ENCODE measurements around the gene CDT1.

DNA sequence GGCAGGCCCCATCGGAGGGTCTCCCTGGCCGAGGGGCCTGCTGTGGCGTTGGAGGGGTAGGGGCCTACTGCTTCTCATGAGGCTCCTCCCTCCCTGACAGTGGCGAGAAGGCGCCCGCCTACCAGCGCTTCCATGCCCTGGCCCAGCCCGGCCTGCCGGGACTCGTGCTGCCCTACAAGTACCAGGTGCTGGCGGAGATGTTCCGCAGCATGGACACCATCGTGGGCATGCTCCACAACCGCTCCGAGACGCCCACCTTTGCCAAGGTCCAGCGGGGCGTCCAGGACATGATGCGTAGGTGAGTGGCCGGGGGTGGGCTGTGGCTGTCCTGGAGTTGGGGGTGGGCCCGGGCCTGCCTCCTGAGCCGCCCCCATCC, 1.7 kb downstream of the CDT1 start:
- TF ChIP-seq, protein P1, sequence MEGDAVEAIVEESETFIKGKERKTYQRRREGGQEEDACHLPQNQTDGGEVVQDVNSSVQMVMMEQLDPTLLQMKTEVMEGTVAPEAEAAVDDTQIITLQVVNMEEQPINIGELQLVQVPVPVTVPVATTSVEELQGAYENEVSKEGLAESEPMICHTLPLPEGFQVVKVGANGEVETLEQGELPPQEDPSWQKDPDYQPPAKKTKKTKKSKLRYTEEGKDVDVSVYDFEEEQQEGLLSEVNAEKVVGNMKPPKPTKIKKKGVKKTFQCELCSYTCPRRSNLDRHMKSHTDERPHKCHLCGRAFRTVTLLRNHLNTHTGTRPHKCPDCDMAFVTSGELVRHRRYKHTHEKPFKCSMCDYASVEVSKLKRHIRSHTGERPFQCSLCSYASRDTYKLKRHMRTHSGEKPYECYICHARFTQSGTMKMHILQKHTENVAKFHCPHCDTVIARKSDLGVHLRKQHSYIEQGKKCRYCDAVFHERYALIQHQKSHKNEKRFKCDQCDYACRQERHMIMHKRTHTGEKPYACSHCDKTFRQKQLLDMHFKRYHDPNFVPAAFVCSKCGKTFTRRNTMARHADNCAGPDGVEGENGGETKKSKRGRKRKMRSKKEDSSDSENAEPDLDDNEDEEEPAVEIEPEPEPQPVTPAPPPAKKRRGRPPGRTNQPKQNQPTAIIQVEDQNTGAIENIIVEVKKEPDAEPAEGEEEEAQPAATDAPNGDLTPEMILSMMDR (IDR thresholded peaks at IDR 0.05): no peak
- TF ChIP-seq MAX (CRISPR knock-in tag; IDR thresholded peaks at IDR 0.05) (no peak), ESRRA (CRISPR knock-in tag; IDR thresholded peaks at IDR 0.05; ENCODE audit: borderline replicate concordance) (no peak), ELF4 (CRISPR knock-in tag; IDR thresholded peaks at IDR 0.05; ENCODE audit: low read depth) (no peak), FOXP4 (CRISPR knock-in tag; IDR thresholded peaks at IDR 0.05) (no peak), GABPB1 (CRISPR knock-in tag; IDR thresholded peaks at IDR 0.05) (no peak), RORB (CRISPR knock-in tag; IDR thresholded peaks at IDR 0.05) (no peak), ZNF512 (CRISPR knock-in tag; IDR thresholded peaks at IDR 0.05; ENCODE audit: borderline replicate concordance) (no peak), JAZF1 (CRISPR knock-in tag; IDR thresholded peaks at IDR 0.05) (no peak), SP1 (CRISPR knock-in tag; conservative IDR thresholded peaks at IDR 0.05) (no peak), ZSCAN18 (CRISPR knock-in tag; IDR thresholded peaks at IDR 0.05) (no peak), USF2 (CRISPR knock-in tag; IDR thresholded peaks at IDR 0.05) (no peak), AFF4 (CRISPR knock-in tag; IDR thresholded peaks at IDR 0.05; ENCODE audit: borderline replicate concordance) (no peak)
- TF ChIP-seq, protein P2, sequence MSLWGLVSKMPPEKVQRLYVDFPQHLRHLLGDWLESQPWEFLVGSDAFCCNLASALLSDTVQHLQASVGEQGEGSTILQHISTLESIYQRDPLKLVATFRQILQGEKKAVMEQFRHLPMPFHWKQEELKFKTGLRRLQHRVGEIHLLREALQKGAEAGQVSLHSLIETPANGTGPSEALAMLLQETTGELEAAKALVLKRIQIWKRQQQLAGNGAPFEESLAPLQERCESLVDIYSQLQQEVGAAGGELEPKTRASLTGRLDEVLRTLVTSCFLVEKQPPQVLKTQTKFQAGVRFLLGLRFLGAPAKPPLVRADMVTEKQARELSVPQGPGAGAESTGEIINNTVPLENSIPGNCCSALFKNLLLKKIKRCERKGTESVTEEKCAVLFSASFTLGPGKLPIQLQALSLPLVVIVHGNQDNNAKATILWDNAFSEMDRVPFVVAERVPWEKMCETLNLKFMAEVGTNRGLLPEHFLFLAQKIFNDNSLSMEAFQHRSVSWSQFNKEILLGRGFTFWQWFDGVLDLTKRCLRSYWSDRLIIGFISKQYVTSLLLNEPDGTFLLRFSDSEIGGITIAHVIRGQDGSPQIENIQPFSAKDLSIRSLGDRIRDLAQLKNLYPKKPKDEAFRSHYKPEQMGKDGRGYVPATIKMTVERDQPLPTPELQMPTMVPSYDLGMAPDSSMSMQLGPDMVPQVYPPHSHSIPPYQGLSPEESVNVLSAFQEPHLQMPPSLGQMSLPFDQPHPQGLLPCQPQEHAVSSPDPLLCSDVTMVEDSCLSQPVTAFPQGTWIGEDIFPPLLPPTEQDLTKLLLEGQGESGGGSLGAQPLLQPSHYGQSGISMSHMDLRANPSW (CRISPR knock-in tag; conservative IDR thresholded peaks at IDR 0.05; ENCODE audit: low read depth): no peak

Measured in WTC11 (cell line).